Neuronal stem cell (in vitro differentiated cells): Measurements from ENCODE around the gene IVNS1ABP.
"Not testable (repeated sequence)": the region's sequence is repeated elsewhere in the genome, so short reads cannot be mapped to it uniquely, and the experiment has no call there.

Experiments used
- DNase-seq: peaks from one replicate; pipeline ENCODE4 v3.0.0-alpha.2; 2013; ENCODE audit warnings: low spot score
- H2AFZ ChIP-seq: one replicate; pipeline ENCODE4 v1.6.1; 2013; ENCODE audit warnings: mild to moderate bottlenecking, low read length, inconsistent platforms
- H2AK5ac ChIP-seq: 2 replicates; pipeline ENCODE4 v1.6.1; 2013; ENCODE audit warnings: low read depth, mild to moderate bottlenecking, inconsistent platforms, low read length, moderate library complexity, mixed read lengths
- H2BK120ac ChIP-seq: 2 replicates; pipeline ENCODE4 v1.6.1; 2013; ENCODE audit warnings: low read depth, mild to moderate bottlenecking, inconsistent platforms, low read length, moderate library complexity, mixed read lengths
- H2BK12ac ChIP-seq: one replicate; pipeline ENCODE4 v1.6.1; 2013; ENCODE audit warnings: low read length, inconsistent platforms
- H2BK15ac ChIP-seq: 2 replicates; pipeline ENCODE4 v1.6.1; 2013; ENCODE audit warnings: mild to moderate bottlenecking, low read length, inconsistent platforms, mixed read lengths
- H2BK5ac ChIP-seq: one replicate; pipeline ENCODE4 v1.6.1; 2013; ENCODE audit warnings: inconsistent platforms, mild to moderate bottlenecking, low read length, moderate library complexity
- H3K14ac ChIP-seq: one replicate; pipeline ENCODE4 v1.6.1; 2013; ENCODE audit warnings: low read length, inconsistent platforms
- H3K18ac ChIP-seq: 2 replicates; pipeline ENCODE4 v1.6.1; 2013; ENCODE audit warnings: low read length, inconsistent platforms
- H3K23ac ChIP-seq: 2 replicates; pipeline ENCODE4 v1.6.1; 2013; ENCODE audit warnings: low read depth, mild to moderate bottlenecking, mixed read lengths, low read length, inconsistent platforms; ENCODE audit not compliant: poor library complexity
- H3K27ac ChIP-seq: replicated peaks from 3 replicates; pipeline ENCODE4 v1.5.1; 2013; ENCODE audit warnings: low read length, inconsistent platforms
- H3K27me3 ChIP-seq, 3 experiments: 2 replicates each; pipeline ENCODE4 v1.6.1; 2013; ENCODE audit warnings: low read length in 3 of 3, mild to moderate bottlenecking in 2 of 3, inconsistent platforms in 1 of 3, low read depth in 1 of 3, mixed read lengths in 1 of 3, moderate library complexity in 1 of 3; ENCODE audit not compliant: control insufficient read depth in 3 of 3, insufficient read depth in 3 of 3
- H3K36me3 ChIP-seq, 2 donors: replicated peaks in 1 of 2; 2 replicates each; pipeline ENCODE4 v1.6.1; 2013; ENCODE audit warnings: low read length in 2 of 2; ENCODE audit not compliant: control insufficient read depth in 2 of 2, insufficient read depth in 2 of 2
- H3K4ac ChIP-seq: 2 replicates; pipeline ENCODE4 v1.6.1; 2013; ENCODE audit warnings: inconsistent platforms, mild to moderate bottlenecking, low read length, moderate library complexity
- H3K4me1 ChIP-seq, 2 donors: 1 replicate in 1 of 2; 2 replicates in 1 of 2; pipeline ENCODE4 v1.6.1; 2013; ENCODE audit warnings: low read length in 2 of 2, low read depth in 1 of 2; ENCODE audit not compliant: control insufficient read depth in 2 of 2, insufficient read depth in 1 of 2
- H3K4me2 ChIP-seq: one replicate; pipeline ENCODE4 v1.6.1; 2013; ENCODE audit warnings: mild to moderate bottlenecking, low read length, inconsistent platforms; ENCODE audit not compliant: insufficient read depth, poor library complexity, severe bottlenecking
- H3K4me3 ChIP-seq, 2 donors: 2 replicates each; pipeline ENCODE4 v1.5.1; 2013; ENCODE audit warnings: low read length in 2 of 2, mild to moderate bottlenecking in 2 of 2, inconsistent platforms in 1 of 2, moderate library complexity in 1 of 2
- H3K79me1 ChIP-seq: one replicate; pipeline ENCODE4 v1.6.1; 2013; ENCODE audit warnings: low read depth, mild to moderate bottlenecking, inconsistent platforms, low read length, moderate library complexity
- H3K9ac ChIP-seq: one replicate; pipeline ENCODE4 v1.6.1; 2013; ENCODE audit warnings: mild to moderate bottlenecking, low read depth, low read length, inconsistent platforms; ENCODE audit not compliant: poor library complexity
- H3K9me3 ChIP-seq, 2 donors: replicated peaks in 1 of 2; 2 replicates each; pipeline versions ENCODE3 to v1.6.1; 2013; ENCODE audit warnings: low read length in 2 of 2, mild to moderate bottlenecking in 2 of 2, inconsistent platforms in 1 of 2, low read depth in 1 of 2, mixed read lengths in 1 of 2, moderate library complexity in 1 of 2; ENCODE audit not compliant: control insufficient read depth in 2 of 2, insufficient read depth in 1 of 2
- H4K8ac ChIP-seq: one replicate; pipeline ENCODE4 v1.6.1; 2013; ENCODE audit warnings: low read depth, mild to moderate bottlenecking, inconsistent platforms, low read length, moderate library complexity
- H4K91ac ChIP-seq: one replicate; pipeline ENCODE4 v1.6.1; 2013; ENCODE audit warnings: low read length, low read depth, mild to moderate bottlenecking, inconsistent platforms; ENCODE audit not compliant: poor library complexity
- WGBS, 2 donors: extraction: QIAGEN DNeasy Blood & Tissue Kit; methylation state at CpG; one replicate each; pipeline ENCODE4 v1.1.7; 2013; ENCODE audit warnings: missing lambda C conversion rate in 2 of 2, mixed read lengths in 1 of 2; ENCODE audit not compliant: insufficient read length in 2 of 2, insufficient replicate concordance in 1 of 2; ENCODE audit errors: extremely low coverage in 2 of 2; 5-methylcytosine and 5-hydroxymethylcytosine counted together

IVNS1ABP gene

GRCh38 chr1:185257950-185258208, 59.2 kb downstream of the IVNS1ABP start:
- Histone ChIP-seq H2BK5ac (no peak overlapping the region), H4K91ac (no peak overlapping the region), H2AFZ (no peak overlapping the region), H3K9me3 (no peaks in the 10 kb centered on the region), H3K9ac (no peak overlapping the region), H3K4me1 (no peaks in the 10 kb centered on the region), H3K4me2 (no peak overlapping the region), H3K14ac (no peak overlapping the region), H2BK120ac (no peak overlapping the region), H3K79me1 (no peaks in the 10 kb centered on the region), H3K4me3 (no peak overlapping the region), H2BK12ac (no peak overlapping the region), H3K36me3 (no peaks in the 10 kb centered on the region), H3K27me3 (no peaks in the 10 kb centered on the region), H2AK5ac (no peak overlapping the region), H2BK15ac (no peak overlapping the region), H4K8ac (no peak overlapping the region), H3K4ac (no peak overlapping the region), H3K23ac (no peak overlapping the region), H3K27ac (no peak overlapping the region), H3K18ac (no peak overlapping the region)
- no CpG with 5 or more reads among the region's 2 CpGs for WGBS, 2 donors
- DNase-seq, result no peak

GRCh38 chr1:185257116-185257949, 59.7 kb downstream of the IVNS1ABP start:
- not testable (repeated sequence) for H2BK15ac ChIP-seq, H2AK5ac ChIP-seq, H3K4me3 ChIP-seq, H4K91ac ChIP-seq, H2BK120ac ChIP-seq, H3K27me3 ChIP-seq, H3K23ac ChIP-seq, H2BK12ac ChIP-seq, H3K36me3 ChIP-seq, H2BK5ac ChIP-seq, DNase-seq, H3K27ac ChIP-seq, H3K9ac ChIP-seq, H3K79me1 ChIP-seq, H3K9me3 ChIP-seq, H3K4ac ChIP-seq, H2AFZ ChIP-seq, H3K14ac ChIP-seq, H4K8ac ChIP-seq, H3K4me2 ChIP-seq, H3K18ac ChIP-seq, H3K4me1 ChIP-seq
- no CpG with 5 or more reads among the region's 32 CpGs for WGBS, 2 donors

GRCh38 chr1:185255595-185255994, 61.4 kb downstream of the IVNS1ABP start:
- not testable (repeated sequence) for H3K14ac ChIP-seq, H3K36me3 ChIP-seq, H2BK5ac ChIP-seq, H4K91ac ChIP-seq, H3K4me2 ChIP-seq, H2AK5ac ChIP-seq, H2AFZ ChIP-seq, H3K4me3 ChIP-seq, H3K23ac ChIP-seq, H3K79me1 ChIP-seq, H3K27me3 ChIP-seq, DNase-seq, H3K4ac ChIP-seq, H2BK15ac ChIP-seq, H2BK12ac ChIP-seq, H3K4me1 ChIP-seq, H3K18ac ChIP-seq, H3K27ac ChIP-seq, H4K8ac ChIP-seq, H2BK120ac ChIP-seq, H3K9ac ChIP-seq, H3K9me3 ChIP-seq
- no CpG with 5 or more reads among the region's 6 CpGs for WGBS, 2 donors

GRCh38 chr1:185252404-185252803, 64.6 kb downstream of the IVNS1ABP start:
- not testable (repeated sequence) for H3K4me3 ChIP-seq, H2BK5ac ChIP-seq, H3K79me1 ChIP-seq, H2BK120ac ChIP-seq, H3K4me1 ChIP-seq, H3K27ac ChIP-seq, H2AK5ac ChIP-seq, H4K8ac ChIP-seq, H3K4ac ChIP-seq, DNase-seq, H2BK12ac ChIP-seq, H3K18ac ChIP-seq, H3K4me2 ChIP-seq, H3K9ac ChIP-seq, H2BK15ac ChIP-seq, H2AFZ ChIP-seq, H3K9me3 ChIP-seq, H4K91ac ChIP-seq, H3K23ac ChIP-seq, H3K14ac ChIP-seq, H3K27me3 ChIP-seq, H3K36me3 ChIP-seq
- WGBS, 2 donors, result no CpG with 5 or more reads among the region's 1 CpG
